ENCODE results near the gene KIFBP.
A peak's percentile ranks its signal among the peaks of the same experiment; 100 is the strongest.

Gene KIFBP

DNA sequence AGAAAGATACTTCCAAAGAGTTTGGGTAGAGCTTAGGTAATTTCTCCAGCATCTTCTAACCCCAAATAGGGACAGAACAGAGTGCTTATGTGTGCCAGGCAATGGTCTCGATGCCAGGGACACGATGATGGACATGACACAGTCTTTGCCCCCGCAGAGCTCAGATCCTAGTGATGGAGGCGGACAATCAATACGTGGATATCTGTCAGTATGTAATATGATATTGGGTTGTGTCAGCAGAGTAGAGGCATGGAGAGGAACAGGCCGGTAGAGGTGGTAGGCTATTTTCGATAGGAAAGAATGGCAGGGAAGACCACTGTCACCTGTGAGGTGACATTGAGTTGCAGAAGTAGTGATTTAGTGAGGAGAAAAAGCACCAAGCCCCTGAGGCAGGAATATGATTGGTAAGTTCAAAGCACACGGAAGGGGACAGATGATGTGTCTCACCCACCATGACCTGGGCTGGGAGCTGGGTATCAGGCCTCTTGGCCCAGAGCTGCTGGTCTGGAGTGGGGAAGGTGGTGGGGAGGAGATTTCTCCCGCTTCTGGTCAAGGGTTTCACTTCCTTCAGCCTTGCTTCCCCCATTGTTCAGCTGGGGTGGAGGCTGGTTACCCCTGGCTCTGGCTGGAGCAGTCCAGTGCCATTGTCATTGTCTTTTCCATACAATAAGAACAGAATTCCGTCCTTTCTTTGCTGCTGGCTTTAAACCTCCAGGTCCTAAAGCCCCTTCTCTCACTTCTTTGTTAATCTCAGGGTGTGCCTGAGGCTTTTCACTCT, 63.3 kb downstream of the KIFBP start:
- no peak for DNase-seq

DNA sequence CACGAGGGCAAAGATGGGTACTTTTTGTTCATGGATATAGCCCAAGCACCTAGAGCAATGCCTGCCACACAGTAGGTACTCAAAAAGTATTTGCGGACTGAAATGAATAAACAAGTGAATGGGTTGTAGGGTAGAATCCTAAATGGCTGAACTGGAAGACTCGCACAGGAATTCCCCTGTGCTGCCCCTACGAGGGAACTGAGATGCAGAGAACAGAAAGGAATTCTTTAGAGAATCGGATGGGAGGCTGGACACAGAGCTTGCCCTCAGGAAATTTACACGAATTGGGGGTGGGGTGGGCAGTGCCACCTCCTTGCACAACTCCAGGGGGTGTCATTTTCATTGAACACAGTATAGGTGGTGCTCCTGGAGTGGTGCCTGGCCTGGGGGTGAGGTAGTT, 64.1 kb downstream of the KIFBP start:
- DNase-seq, result no peak

GRCh38 chr10:69055241-69055640, 66.6 kb downstream of the KIFBP start:
- no peak for DNase-seq

DNA sequence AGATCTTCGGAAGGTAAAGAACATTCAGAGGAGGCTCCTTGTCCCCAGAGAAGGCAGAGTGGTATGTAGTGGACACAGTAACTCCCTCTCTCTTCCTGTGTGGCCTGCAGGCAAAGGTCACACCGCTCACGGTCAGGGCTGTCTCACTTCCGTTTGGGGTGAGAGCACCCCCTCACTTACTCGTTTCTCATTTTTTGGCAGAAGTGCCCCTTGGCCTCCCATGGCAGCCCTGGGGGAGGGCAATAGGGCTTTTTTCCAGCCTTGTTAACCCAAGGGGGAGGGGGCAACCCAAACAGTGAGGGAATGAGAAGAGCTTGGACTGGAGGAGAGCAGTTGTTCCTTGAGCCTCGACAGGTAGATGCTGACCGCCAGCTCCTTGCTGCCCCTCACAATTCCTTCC, 67.5 kb downstream of the KIFBP start:
- no peak for DNase-seq

GRCh38 chr10:69056536-69057260, 68.1 kb downstream of the KIFBP start:
- no peak for DNase-seq

GRCh38 chr10:69057261-69057950, 68.8 kb downstream of the KIFBP start:
- no peak for DNase-seq

- no peak for DNase-seq
Measured at GRCh38 chr10:69057951-69058297, 69.3 kb downstream of the KIFBP start.

- DNase-seq, result no peak
Measured at GRCh38 chr10:69060127-69060798, 71.7 kb downstream of the KIFBP start.

- peak; percentile 14 for DNase-seq
Measured at GRCh38 chr10:69061305-69062161, 72.9 kb downstream of the KIFBP start.

DNA sequence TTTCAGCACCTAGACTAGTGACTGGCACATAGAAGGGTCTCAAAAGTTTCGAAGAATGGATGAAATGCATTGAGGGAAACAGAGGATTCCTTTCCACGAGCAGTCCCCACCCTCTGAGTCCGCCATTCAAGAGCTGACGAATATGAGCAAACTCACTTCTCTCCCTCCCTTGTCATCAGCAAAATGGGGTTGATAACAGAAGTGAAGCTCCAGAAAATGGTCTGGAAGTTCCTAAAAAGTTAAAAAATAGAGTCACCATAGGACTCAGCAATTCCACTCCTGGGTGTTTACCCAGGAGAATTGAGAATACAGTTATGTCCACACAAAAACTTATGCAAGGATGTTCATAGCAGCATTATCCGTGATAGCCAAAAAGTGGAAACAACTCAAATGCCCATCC, 74.3 kb downstream of the KIFBP start:
- DNase-seq, result no peak

GRCh38 chr10:69064762-69065328, 76.2 kb downstream of the KIFBP start:
- DNase-seq, result no peak

DNA sequence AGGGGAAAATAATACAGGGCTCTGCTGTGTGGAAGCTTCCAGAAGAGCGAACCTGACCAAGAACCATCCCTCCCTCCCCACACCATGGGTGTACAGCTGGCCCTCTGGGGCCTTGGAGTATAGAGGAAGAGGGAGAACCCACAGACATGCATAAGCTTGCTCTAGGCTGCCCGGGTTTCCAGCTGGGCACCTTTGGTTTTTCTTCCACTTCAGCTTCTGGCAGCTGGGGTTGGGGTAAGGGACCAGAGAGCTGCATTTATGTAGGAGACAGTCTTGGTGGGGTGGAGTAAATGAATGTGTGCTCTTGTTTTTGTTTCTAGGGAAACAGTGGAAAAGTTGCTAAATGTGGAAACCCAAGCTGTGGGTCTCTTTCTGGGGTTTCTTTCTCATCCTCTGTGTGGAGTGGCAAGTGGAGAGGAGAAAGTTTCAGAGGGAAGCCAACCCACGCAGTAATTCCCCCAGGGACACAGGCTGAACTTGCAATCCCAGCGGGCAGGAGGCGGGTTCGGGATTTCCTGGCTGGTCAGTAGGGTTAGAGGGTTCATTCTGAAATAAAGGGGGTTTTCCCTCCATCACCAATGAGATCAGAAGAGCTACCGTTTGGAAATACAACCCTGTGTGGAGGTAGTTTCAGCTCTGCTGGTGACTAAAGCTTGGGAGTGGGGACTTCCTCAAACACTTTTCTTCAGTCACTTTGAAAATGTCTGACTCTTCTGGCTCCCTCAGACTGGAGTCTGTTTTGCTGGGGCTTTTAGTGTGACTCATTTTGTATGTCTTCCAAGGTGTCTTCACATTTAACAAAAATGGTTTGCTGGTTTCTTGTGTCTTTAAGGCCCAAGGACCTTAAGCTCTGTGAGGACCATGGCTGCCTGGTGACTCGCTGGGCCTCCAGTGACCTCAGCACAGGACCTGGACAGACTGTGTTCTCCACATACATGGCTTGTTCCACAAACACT, 77.1 kb downstream of the KIFBP start:
- DNase-seq, result no peak

All from effector CD4-positive, alpha-beta T cell (primary cell).